HepG2 (cell line): ENCODE measurements around the gene LILRB4. TPM values are rescaled to one million over a fixed set of nuclear protein-coding genes. Genes with fewer than 3 reads are reported as not detected.
A peak's percentile ranks its signal among the peaks of the same experiment; 100 is the strongest.

ENCODE experiments used
- E2F5 ChIP-seq: sonication (generic); formaldehyde crosslinking; conservative IDR thresholded peaks from 2 replicates; pipeline ENCODE4 v1.4.0; 2020; ENCODE audit warnings: missing genetic modification reagents
- MIER3 ChIP-seq: IDR thresholded peaks from 2 replicates; pipeline ENCODE4 v1.6.1; 2016; ENCODE audit warnings: missing compliant biosample characterization, borderline replicate concordance
- PCBP1 ChIP-seq: fragments of 200-400 bp; formaldehyde crosslinking; IDR thresholded peaks from 2 replicates; pipeline ENCODE4 v1.6.1; 2017; ENCODE audit warnings: mild to moderate bottlenecking, low read depth, low read length, borderline replicate concordance
- PHF5A ChIP-seq: IDR thresholded peaks from one replicate; pipeline ENCODE4 v1.6.1; 2018; ENCODE audit warnings: low read depth, missing genetic modification reagents; ENCODE audit not compliant: unreplicated experiment
- SP140L ChIP-seq: sonication (generic); formaldehyde crosslinking; IDR thresholded peaks from 2 replicates; pipeline ENCODE4 v1.4.0; 2020; ENCODE audit warnings: missing genetic modification reagents, borderline replicate concordance
- ZFX ChIP-seq: sonication (generic); formaldehyde crosslinking; IDR thresholded peaks from 2 replicates; pipeline ENCODE4 v1.4.0; 2020; ENCODE audit warnings: mild to moderate bottlenecking, low read depth, missing genetic modification reagents, moderate library complexity
- ZNF12 ChIP-seq: sonication (generic); formaldehyde crosslinking; IDR thresholded peaks from 2 replicates; pipeline ENCODE4 v1.5.0; 2020; ENCODE audit warnings: missing genetic modification reagents
- ZNF143 ChIP-seq: sonication (generic); formaldehyde crosslinking; IDR thresholded peaks from 2 replicates; pipeline ENCODE4 v1.4.0; 2020; ENCODE audit warnings: missing genetic modification reagents
- ZNF3 ChIP-seq: IDR thresholded peaks from 2 replicates; pipeline ENCODE4 v1.7.0; 2017; ENCODE audit warnings: inconsistent platforms
- ZNF430 ChIP-seq: sonication (generic); formaldehyde crosslinking; IDR thresholded peaks from 2 replicates; pipeline ENCODE4 v1.9.0; 2021; ENCODE audit warnings: mild to moderate bottlenecking, missing genetic modification reagents
- ZNF441 ChIP-seq: sonication (generic); formaldehyde crosslinking; IDR thresholded peaks from 2 replicates; pipeline ENCODE4 v1.7.0; 2021; ENCODE audit warnings: missing genetic modification reagents, borderline replicate concordance
- ZNF550 ChIP-seq: sonication (generic); formaldehyde crosslinking; IDR thresholded peaks from 2 replicates; pipeline ENCODE4 v1.4.0; 2020; ENCODE audit warnings: mild to moderate bottlenecking, missing genetic modification reagents, borderline replicate concordance
- ZNF572 ChIP-seq: sonication (generic); formaldehyde crosslinking; IDR thresholded peaks from 2 replicates; pipeline ENCODE4 v1.5.1; 2020; ENCODE audit warnings: mild to moderate bottlenecking, missing genetic modification reagents
- ZNF749 ChIP-seq: sonication (generic); formaldehyde crosslinking; IDR thresholded peaks from 2 replicates; pipeline ENCODE4 v1.8.0; 2022; ENCODE audit warnings: mild to moderate bottlenecking, missing genetic modification reagents, moderate library complexity, borderline replicate concordance
- ZNF879 ChIP-seq: sonication (generic); formaldehyde crosslinking; IDR thresholded peaks from 2 replicates; pipeline ENCODE4 v1.8.1; 2023; ENCODE audit warnings: missing genetic modification reagents
- polyA plus RNA-seq, 8 experiments: library from polyadenylated mRNA; depleted of rRNA in 3 of 8; stranded (reverse) in 7 of 8; unstranded in 1 of 8; fragments of >200 nt; fragmentation: Illumina TruSeq in 4 of 8; extraction: Trizol in 4 of 8; gene quantifications; 2 replicates each; pipeline versions ENCODE4 v1.2.1 to v1.2.3, GENCODE V29; 2011 to 2016; ENCODE audit warnings: low read depth in 4 of 8, missing spikeins in 1 of 8, mixed read lengths in 1 of 8; ENCODE audit not compliant: insufficient read depth in 1 of 8
- total RNA-seq, 5 experiments: library from RNA; depleted of rRNA; stranded (reverse); fragments of >200 nt; fragmentation: Illumina TruSeq; extraction: Trizol; gene quantifications; 2 replicates each; pipeline ENCODE4 v1.2.3, GENCODE V29; 2016; ENCODE audit warnings: low read depth in 1 of 5
- TF ChIP-seq, protein P1 (sequence below): IDR thresholded peaks from 2 replicates; pipeline ENCODE4 v1.6.1; 2012; ENCODE audit warnings: low read length, improper control_type of control experiment
- TF ChIP-seq, protein P2 (sequence below): sonication (generic); formaldehyde crosslinking; IDR thresholded peaks from 2 replicates; pipeline ENCODE4 v1.4.0; 2020; ENCODE audit warnings: missing genetic modification reagents, borderline replicate concordance
- TF ChIP-seq, protein P3 (sequence below): conservative IDR thresholded peaks from 2 replicates; pipeline ENCODE4 v1.6.1; 2018; ENCODE audit warnings: missing genetic modification reagents

The LILRB4 gene
- total and polyA plus RNA-seq, 2 of the 13 experiments (the other 11 are each of a cell fraction or from before 2014, with no cell fraction given) = not detected

- TF ChIP-seq, protein P1, sequence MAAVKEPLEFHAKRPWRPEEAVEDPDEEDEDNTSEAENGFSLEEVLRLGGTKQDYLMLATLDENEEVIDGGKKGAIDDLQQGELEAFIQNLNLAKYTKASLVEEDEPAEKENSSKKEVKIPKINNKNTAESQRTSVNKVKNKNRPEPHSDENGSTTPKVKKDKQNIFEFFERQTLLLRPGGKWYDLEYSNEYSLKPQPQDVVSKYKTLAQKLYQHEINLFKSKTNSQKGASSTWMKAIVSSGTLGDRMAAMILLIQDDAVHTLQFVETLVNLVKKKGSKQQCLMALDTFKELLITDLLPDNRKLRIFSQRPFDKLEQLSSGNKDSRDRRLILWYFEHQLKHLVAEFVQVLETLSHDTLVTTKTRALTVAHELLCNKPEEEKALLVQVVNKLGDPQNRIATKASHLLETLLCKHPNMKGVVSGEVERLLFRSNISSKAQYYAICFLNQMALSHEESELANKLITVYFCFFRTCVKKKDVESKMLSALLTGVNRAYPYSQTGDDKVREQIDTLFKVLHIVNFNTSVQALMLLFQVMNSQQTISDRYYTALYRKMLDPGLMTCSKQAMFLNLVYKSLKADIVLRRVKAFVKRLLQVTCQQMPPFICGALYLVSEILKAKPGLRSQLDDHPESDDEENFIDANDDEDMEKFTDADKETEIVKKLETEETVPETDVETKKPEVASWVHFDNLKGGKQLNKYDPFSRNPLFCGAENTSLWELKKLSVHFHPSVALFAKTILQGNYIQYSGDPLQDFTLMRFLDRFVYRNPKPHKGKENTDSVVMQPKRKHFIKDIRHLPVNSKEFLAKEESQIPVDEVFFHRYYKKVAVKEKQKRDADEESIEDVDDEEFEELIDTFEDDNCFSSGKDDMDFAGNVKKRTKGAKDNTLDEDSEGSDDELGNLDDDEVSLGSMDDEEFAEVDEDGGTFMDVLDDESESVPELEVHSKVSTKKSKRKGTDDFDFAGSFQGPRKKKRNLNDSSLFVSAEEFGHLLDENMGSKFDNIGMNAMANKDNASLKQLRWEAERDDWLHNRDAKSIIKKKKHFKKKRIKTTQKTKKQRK = no peak
- peak; percentile 90 for TF ChIP-seq ZNF441
- TF ChIP-seq PCBP1 = no peak
- 0 out of 2 replicates have a peak, but pooled peaks have one; percentile 40 for TF ChIP-seq E2F5
- TF ChIP-seq ZNF12 (CRISPR knock-in tag) = 0 out of 2 replicates have a peak, but pooled peaks have one; percentile 53
- peak; percentile 94; the same call in 1 of the 2 replicates for TF ChIP-seq SP140L (CRISPR knock-in tag)
- TF ChIP-seq ZNF143 (CRISPR knock-in tag) = no peak
- no peak for TF ChIP-seq ZNF879
- no peak for TF ChIP-seq PHF5A (CRISPR knock-in tag)
- TF ChIP-seq ZNF749 (CRISPR knock-in tag) = no peak
- peak; percentile 67; the same call in 1 of the 2 replicates for TF ChIP-seq MIER3 (CRISPR knock-in tag)
- TF ChIP-seq ZNF3 (CRISPR knock-in tag) = no peak
- TF ChIP-seq ZFX (CRISPR knock-in tag) = no peak
- peak; percentile 57; the same call in 1 of the 2 replicates for TF ChIP-seq ZNF430 (CRISPR knock-in tag)
- TF ChIP-seq, protein P2, sequence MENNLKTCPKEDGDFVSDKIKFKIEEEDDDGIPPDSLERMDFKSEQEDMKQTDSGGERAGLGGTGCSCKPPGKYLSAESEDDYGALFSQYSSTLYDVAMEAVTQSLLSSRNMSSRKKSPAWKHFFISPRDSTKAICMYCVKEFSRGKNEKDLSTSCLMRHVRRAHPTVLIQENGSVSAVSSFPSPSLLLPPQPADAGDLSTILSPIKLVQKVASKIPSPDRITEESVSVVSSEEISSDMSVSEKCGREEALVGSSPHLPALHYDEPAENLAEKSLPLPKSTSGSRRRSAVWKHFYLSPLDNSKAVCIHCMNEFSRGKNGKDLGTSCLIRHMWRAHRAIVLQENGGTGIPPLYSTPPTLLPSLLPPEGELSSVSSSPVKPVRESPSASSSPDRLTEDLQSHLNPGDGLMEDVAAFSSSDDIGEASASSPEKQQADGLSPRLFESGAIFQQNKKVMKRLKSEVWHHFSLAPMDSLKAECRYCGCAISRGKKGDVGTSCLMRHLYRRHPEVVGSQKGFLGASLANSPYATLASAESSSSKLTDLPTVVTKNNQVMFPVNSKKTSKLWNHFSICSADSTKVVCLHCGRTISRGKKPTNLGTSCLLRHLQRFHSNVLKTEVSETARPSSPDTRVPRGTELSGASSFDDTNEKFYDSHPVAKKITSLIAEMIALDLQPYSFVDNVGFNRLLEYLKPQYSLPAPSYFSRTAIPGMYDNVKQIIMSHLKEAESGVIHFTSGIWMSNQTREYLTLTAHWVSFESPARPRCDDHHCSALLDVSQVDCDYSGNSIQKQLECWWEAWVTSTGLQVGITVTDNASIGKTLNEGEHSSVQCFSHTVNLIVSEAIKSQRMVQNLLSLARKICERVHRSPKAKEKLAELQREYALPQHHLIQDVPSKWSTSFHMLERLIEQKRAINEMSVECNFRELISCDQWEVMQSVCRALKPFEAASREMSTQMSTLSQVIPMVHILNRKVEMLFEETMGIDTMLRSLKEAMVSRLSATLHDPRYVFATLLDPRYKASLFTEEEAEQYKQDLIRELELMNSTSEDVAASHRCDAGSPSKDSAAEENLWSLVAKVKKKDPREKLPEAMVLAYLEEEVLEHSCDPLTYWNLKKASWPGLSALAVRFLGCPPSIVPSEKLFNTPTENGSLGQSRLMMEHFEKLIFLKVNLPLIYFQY = peak; percentile 64; the same call in 1 of the 2 replicates
- no peak for TF ChIP-seq ZNF572 (CRISPR knock-in tag)
- TF ChIP-seq, protein P3, sequence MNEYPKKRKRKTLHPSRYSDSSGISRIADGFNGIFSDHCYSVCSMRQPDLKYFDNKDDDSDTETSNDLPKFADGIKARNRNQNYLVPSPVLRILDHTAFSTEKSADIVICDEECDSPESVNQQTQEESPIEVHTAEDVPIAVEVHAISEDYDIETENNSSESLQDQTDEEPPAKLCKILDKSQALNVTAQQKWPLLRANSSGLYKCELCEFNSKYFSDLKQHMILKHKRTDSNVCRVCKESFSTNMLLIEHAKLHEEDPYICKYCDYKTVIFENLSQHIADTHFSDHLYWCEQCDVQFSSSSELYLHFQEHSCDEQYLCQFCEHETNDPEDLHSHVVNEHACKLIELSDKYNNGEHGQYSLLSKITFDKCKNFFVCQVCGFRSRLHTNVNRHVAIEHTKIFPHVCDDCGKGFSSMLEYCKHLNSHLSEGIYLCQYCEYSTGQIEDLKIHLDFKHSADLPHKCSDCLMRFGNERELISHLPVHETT (CRISPR knock-in tag) = 0 out of 2 replicates have a peak, but pooled peaks have one; percentile 53
- TF ChIP-seq ZNF550 = no peak
These were observed 21.7 kb downstream of the LILRB4 start (continued) for GRCh38 chr19:54684527-54684926.
